HG03025 (cell line): ENCODE measurements around the gene FBLN2.
"Not testable (repeated sequence)": the region's sequence is repeated elsewhere in the genome, so short reads cannot be mapped to it uniquely, and the experiment has no call there.

ENCODE experiments used
- ATAC-seq: cut with Tn5 transposase; IDR thresholded peaks from one replicate; pipeline ENCODE4 v1.9.1; 2021; ENCODE audit warnings: mild to moderate bottlenecking, moderate library complexity; ENCODE audit not compliant: unreplicated experiment, low FRiP score

The FBLN2 gene

GRCh38 chr3:13513051-13513912 lies 35.6 kb upstream of the FBLN2 start:
- ATAC-seq: no peak

- no peak for ATAC-seq
These were observed 34.9 kb upstream of the FBLN2 start for GRCh38 chr3:13513913-13514517.

DNA sequence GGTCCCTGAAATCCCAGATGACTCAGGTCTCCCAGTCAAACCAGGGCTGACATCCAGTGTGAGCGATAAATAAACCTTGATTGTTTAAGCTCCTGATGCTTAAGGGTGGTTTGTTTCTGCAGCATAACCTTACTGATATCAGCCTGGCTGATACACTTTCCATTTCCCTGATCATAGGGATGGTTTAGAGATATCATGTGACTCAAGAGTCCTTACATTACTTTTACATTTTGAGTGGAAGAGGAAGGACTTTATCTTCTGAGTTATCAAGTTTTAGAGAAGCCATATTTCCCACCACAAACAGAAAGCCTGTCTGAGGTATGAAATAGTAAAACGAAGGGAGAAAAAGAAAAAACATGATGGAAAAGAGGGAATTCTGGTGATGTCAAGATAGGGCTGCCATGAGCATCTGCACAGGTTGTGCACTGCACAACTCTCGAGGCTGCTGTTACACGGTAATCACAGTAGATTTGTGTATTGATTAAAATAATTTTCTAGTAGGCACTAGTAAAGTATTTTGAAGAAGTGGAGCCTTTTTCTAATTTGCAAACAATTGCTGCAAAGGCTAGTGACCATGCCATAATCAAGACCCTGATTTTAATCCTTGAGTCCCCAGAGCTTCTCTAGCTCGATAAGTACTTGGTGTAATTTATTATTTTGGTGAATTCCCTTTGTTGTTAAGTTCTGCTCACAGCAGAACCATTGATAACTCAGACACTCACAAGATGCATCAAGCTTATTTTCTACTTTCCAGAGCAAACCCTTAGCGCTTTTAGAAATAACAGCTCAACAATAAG lies 34.1 kb upstream of the FBLN2 start:
- no peak for ATAC-seq

GRCh38 chr3:13515786-13516759 lies 32.9 kb upstream of the FBLN2 start:
- ATAC-seq: no peak

DNA sequence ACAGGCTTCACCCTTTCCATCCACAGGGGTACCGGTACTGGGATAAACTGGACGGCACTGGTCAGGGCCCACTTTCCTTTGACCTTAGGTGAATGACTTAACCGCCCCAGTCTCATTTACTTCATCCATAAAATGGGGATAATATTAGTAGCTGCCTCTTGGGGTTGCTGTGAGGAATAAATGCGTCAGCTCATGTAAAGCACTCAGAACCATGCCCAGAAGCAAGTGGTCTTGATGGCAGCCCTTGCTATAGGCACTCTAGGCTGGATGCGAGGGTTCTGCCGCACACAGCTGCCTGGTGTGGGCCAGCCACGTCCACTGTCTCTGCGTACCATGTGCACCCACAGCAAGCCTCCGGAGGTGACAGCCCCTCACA lies 32.2 kb upstream of the FBLN2 start:
- ATAC-seq: no peak

DNA sequence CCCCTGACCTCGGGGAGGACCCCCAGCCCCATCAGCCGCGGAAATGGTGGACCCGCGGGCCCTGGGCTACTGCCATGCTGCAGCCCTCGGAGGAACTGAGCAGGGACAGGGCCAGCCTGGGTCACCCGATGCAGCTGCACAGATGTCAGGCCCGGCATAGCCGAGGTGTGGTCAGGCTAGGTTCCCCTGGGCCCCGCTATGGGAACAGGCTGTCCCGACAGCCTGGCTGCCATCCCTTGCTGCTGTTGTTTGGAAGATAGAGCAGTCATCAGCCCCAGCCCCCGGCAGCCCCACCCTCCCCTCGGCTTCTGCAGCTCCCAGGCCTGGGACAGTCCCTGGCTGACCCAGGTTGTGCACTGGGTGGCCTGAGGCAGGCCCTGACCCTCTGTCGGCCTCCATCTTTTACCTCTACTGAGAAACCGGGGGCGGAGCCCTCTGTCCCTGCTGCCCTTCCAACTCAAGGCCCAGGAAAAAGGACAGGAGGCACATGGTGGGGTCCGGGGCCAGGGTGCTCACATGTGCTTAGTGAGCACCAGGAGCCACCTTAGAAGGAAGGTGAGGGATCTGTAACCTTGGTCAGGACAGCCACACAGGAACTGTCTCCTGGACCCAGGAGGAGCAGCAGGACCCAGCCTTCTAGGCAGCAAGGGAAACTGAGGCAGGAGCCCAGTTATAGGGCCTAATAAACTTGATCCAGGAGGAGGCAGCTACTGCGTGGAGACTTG lies 31.5 kb upstream of the FBLN2 start:
- ATAC-seq: no peak

- no peak for ATAC-seq
These were observed 30.4 kb upstream of the FBLN2 start for GRCh38 chr3:13518516-13518953.

- no peak for ATAC-seq
These were observed 29.7 kb upstream of the FBLN2 start for GRCh38 chr3:13519006-13519791.

GRCh38 chr3:13520326-13520880 lies 28.5 kb upstream of the FBLN2 start:
- no peak for ATAC-seq

DNA sequence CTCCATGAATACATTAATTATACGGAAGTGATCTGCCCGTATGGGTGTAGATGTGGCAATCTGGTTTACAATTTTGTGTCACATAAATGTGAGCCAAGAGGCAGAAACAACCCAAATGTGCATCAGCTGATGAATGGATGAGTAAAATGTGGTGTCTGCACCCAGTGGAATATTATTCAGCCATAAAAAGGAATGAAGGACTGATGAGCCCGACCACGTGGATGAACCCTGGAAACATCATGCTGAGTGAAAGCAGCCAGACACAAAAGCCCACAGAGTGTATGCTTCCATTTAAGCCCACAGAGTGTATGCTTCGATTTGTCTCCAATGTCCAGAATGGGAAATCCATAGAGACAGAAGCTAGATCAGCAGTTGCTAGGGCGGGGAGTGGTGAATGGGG lies 27.6 kb upstream of the FBLN2 start:
- ATAC-seq: no peak

DNA sequence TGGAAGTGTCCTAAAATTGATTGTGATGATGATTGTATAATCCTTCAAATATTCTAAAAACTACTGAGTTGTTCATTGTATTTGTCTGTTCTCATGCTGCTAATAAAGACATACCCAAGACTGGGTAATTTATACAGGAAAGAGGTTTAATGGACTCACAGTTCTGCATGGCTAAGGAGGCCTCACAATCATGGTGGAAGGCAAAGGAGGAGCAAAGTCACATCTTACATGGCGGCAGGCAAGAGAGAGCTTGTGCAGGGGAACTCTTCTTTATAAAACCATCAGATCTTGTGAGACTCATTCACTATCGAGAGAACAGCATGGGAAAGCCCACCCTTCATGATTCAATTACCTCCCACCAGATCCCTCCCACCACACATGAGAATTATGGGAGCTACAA lies 27.2 kb upstream of the FBLN2 start:
- ATAC-seq: not testable (repeated sequence)

DNA sequence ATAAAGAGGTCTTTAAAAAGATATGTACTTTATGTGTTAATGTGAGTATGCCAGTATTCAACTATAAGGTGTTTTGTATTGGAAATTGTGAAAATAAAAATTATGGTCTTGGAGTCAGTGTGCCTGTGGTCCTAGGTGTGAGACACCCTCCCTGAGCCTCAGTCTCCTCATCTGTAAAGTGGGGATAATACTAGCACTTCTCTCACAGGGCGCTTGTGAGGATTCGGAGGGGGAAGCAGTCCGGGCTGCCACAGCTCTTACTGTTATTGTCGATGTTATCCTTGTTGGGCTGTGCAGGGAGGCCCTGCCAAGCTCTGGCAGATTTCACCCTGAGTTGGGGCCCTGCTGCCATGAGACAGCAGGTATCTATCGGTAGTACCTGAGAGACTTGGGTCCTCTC lies 26.7 kb upstream of the FBLN2 start:
- ATAC-seq: no peak

- no peak for ATAC-seq
These were observed 23.8 kb upstream of the FBLN2 start for GRCh38 chr3:13524979-13525669.

DNA sequence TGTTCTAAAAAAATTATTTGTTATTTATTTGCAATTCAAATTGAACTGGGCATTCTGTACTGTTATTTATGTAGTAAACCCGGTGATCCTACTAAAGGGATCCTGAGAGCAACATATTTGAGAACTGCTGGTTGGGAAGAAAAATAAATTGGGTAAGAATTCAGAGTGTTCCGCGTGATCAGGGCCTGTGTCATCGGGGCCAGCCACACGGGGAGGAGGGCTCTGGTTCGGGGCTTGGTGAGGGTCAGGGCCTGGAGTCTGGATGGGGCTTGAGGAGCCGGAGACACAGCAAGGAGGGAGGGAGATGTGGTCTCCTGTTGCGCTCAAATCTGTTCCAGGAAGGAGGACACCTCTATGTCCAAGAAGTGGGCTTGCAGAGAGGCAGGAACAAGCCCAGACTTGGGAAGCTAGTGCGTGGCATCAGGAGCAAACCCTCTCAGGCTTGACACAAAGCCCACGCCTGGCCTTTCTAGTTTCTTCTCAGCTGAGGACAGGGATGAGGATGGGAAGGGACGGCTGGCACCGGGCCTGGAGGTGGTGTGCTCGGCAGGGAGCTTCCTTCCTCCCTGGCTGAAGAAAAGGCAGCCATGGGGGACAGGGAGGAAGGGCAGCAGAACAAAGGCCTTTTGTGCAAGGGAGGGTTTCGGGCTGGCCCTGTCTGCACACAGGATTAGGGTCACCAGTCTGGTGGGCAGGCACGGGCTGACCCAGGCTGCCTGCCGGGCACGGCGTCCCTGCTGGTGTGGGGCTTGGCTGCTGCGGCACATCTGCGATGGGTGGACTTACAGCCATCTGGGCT lies 22.9 kb upstream of the FBLN2 start:
- no peak for ATAC-seq

- no peak for ATAC-seq
These were observed 22.3 kb upstream of the FBLN2 start for GRCh38 chr3:13526626-13526949.

DNA sequence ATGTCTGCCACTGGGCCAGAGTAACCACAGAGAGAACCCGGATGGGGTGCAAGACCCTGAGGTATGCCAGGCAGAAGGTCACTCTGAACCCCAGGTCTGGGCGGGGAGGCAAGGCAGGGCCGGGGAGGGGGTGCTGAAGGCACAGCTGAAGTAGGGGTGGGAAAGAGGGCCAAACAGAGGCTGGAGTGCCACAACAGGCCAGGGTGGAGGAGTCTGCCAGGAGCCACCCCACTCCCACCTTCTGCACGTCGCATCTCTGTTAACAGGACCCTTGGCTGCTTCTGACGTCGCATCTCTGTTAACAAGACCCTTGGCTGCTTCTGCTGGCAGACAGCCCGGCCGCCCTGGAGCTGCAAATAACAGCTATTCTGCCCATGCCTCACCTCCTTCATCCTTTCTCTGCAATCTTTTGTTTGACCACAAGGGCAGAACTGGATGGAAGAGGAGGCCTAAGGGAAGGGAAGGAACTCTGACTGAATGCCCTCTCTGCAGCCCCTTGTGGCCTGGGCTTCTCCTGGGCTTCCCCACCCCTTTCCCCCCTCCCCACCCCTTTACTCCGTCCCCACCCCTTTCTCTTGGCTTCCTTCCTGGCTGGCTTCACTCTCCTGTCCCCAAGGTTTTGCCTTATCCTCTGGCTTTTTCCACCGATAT lies 20.6 kb upstream of the FBLN2 start:
- ATAC-seq: no peak
